ENCODE data around the gene UST.
"Not testable (repeated sequence)": the region's sequence is repeated elsewhere in the genome, so short reads cannot be mapped to it uniquely, and the experiment has no call there.

The UST gene

GRCh38 chr6:149015535-149016525, 269.0 kb downstream of the UST start:
- DNase-seq: no peak

DNA sequence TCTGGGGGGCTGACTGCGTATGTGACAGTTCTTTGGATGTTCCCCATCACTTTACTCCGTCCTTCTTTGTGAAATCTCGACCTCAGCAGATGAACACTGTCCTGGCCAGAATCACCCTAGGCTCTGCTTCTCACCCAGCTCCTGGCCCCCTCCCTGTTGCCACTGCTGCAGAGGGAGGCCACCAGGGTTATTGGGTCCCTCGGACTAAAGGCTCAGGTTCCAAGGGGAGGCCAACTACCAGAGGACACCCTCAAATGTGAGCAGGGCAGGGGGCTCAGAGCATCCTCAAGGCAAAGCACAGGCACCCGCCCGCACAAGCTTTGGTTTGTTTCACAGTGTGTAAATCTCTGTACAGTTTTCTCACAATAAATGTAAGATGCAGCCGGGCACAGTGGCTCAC, 269.9 kb downstream of the UST start:
- DNase-seq: no peak

DNA sequence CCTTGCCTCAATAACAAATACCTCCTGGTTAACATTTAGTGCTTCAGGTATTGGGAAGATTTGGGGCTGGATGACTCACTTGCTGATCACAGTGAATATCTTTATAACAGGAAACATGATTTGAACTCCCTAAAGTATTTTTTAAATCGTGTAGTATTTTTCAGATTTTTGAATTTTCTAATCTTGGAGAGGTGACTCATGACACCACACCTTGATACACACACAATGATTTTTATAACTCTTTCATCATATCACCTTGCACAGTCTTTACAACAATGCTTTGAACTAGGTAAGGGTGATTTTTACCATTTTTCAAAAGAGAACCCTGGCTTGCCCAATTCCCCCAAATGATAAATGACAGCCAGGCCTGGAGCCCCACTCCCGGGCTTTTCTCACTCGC, 273.5 kb downstream of the UST start:
- no peak for DNase-seq

DNA sequence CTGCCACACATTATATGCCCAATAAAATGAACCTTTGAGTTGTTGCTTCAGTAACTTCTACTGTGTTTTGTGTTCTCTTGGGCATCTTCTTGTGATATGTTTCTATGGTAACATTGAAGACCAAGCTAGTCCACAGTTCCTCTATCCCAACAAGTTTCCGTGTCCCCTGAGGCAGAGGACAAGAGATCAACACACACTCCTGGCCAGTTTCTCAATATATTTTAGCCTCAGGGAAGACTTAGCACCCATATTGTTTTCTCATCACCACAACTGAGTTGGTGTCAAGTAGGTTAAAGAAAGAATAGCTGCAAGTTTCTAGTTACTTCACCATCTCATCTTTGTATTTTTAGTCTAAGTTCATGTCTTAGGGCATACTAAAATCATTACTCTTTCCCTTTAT, 277.5 kb downstream of the UST start:
- DNase-seq: no peak

GRCh38 chr6:149025061-149025460, 278.2 kb downstream of the UST start:
- DNase-seq: no peak

DNA sequence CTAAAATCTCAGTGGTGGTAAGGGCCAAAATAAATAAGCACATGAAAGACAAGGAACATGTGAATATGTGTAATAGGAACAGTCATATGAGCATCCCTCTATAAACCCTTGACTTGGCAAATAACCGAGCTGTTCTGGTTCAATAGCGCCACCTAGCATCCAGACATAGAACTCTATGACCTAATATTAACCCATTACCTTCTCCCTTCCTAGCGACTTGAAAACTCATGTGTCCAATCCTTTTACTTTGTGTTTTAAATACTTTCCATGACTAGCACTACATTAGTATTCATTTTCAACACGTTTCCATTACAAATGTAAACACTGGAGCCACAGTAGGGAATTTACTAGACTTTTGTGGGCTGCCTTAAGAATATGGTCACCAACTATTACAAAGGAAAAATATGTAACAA, 279.7 kb downstream of the UST start:
- peak; percentile 80 for DNase-seq

GRCh38 chr6:149027484-149027883, 280.7 kb downstream of the UST start:
- no peak for DNase-seq

- peak; percentile 92 for DNase-seq
Measured at GRCh38 chr6:149028767-149029405, 282.1 kb downstream of the UST start.

GRCh38 chr6:149031201-149031858, 284.5 kb downstream of the UST start:
- peak; percentile 15 for DNase-seq

DNA sequence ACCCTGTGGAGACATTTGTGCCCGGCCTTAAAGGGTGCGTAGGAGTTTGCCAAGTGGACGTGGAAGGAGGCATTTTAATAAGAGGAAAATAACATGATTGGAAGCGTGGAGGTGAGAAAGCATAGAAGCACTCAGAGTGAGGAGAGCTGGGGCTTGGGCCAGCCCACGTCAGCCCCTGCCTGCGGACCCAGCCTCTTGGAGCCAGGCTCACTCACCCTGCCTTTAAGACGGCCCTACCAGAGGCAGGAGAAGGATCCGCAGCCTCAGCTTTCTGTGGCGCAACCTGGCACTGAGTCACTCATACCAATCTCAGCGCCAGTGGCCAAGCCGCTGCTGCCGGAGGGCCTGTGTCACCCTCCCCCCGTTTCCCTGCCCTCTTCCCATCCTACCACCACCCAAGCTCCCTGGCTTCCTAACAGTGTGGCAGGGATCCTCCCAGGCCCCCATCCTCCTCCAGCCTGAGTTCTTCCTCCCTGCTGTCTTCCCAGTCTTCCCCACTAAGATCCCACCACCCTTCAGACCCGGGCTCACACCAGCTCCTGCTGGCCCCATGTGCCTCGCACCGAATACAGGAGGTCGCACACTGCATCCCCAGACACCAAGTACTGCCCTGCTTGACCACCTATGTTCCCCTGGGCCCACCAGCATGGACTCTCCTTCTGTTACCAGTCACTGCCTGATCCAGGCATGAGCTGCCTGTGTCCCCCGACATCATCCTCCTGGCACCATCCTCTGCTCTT, 285.2 kb downstream of the UST start:
- no peak for DNase-seq

- DNase-seq: no peak
Measured at GRCh38 chr6:149032599-149033405, 286.0 kb downstream of the UST start.

GRCh38 chr6:149033454-149033853, 286.6 kb downstream of the UST start:
- DNase-seq: no peak

DNA sequence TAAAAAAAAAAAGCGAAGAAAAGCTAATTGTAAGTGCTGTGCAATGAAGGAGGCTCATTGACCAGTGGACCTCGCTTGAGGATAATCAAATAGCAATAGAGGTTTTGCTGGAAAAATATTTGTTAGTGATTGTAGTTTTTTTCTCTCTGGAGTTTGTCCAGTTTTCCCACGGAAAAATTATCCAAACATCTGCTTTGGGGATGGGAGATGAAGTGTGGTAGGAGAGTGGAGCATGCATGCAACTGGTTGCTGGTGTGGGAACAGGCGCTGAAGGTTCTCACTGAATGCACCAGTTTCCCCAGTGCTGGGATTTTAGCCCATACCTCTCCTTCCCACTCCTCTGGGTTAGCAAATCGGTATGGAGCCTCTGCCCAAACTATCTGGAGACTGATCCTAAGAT, 288.9 kb downstream of the UST start:
- no peak for DNase-seq

- DNase-seq: no peak
Measured at GRCh38 chr6:149037051-149037671, 290.3 kb downstream of the UST start.

GRCh38 chr6:149039025-149039424, 292.2 kb downstream of the UST start:
- not testable (repeated sequence) for DNase-seq

DNA sequence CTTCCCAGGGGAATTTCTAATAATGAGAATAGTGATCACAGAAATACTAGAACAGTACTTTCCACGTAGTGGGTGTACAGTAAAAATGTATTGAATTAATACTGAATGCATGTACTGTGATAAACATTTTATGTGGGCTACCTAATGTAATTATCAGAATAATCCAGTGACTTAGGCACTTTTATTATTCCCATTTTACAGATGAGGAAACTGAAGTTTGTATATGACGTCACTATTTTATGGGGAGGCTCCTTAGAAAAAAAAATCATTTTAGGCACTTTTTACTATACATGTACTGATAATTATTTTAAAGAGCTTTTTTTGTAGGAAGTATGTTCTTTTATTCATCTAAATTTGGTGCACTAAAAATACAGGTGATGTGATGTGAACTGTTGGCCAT, 295.1 kb downstream of the UST start:
- DNase-seq: no peak

GRCh38 chr6:149043476-149044130, 296.8 kb downstream of the UST start:
- peak; percentile 69 for DNase-seq

DNA sequence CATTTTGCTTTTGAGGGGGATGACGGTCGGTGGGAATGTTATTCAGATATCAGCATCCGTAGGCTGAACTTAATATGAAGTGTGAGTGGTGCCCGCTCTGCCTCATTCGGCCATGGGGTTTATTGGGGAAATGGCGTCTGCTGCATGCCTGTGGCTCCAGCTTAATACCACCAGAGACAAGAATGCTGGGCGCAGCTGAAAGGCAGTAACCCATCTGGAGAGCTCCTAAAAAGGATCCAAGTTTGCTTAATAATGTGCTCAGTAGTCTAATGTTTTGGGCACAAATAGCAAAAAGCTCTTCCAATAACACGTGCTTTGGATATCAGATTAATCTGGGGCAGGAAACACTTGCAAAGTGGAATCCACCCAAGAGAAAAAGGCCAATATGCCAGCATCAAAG, 297.7 kb downstream of the UST start:
- no peak for DNase-seq

GRCh38 chr6:149045404-149045803, 298.6 kb downstream of the UST start:
- peak; percentile 22 for DNase-seq

DNA sequence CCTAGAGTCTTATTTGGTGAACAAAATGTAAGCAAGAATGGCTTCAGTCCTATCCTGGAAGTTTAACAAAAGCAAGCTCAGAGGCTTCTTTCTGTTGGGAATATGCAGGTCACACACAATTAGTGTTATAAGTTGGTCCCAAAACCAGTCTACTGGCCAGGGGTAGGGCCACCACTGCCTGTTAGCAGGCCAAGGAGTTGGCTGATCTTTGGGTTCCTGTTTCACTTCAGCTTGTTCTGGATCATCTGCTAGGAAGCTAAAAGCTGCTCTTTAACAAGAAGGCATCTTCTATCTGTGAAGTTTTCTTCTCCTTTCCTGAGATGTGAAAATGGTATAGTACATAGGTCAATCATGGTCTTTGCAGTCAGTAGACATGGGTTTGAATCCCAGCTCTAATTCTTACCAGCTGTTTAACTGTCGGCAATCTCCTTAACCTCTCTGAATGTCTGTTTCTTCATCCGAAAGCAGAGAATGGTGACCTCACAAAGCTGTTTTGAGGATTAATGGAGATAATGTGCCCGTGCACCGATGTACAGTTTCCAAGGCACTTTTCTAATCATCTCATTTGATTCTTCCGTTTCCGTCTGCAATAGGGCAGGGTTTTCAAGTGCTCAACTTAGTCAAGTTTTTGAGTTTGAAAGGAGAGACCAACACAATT, 299.5 kb downstream of the UST start:
- no peak for DNase-seq
